Tibial nerve (tissue), 4 donors: ENCODE measurements around the gene OSER1. TPM values are rescaled to one million over a fixed set of nuclear protein-coding genes. Genes with fewer than 3 reads are reported as not detected.
A peak's percentile ranks its signal among the peaks of the same experiment; 100 is the strongest.

Source experiments
- DNase-seq, 2 donors: peaks; one replicate each; pipeline ENCODE4 v3.0.0-alpha.2; 2019; ENCODE audit warnings: low spot score in 2 of 2
- H3K27ac ChIP-seq, 4 donors: fragments of 200-600 bp; sonication (generic) in 3 of 4; one replicate each; pipeline ENCODE4 v1.5.1; 2017 to 2019; ENCODE audit warnings: mild to moderate bottlenecking in 1 of 4
- H3K27me3 ChIP-seq, 2 donors: fragments of 200-600 bp; sonication (generic) in 1 of 2; one replicate each; pipeline versions ENCODE4 v1.5.1 to v1.6.0; 2017 to 2019
- H3K36me3 ChIP-seq, 3 donors: fragments of 200-600 bp; sonication (generic); one replicate each; pipeline ENCODE4 v1.5.1; 2018 to 2019
- H3K4me1 ChIP-seq, 4 donors: fragments of 200-600 bp; sonication (generic) in 3 of 4; one replicate each; pipeline ENCODE4 v1.5.1; 2017 to 2019
- H3K4me3 ChIP-seq, 4 donors: fragments of 200-600 bp; sonication (generic) in 3 of 4; one replicate each; pipeline ENCODE4 v1.5.1; 2017 to 2019; ENCODE audit warnings: mild to moderate bottlenecking in 1 of 4, moderate library complexity in 1 of 4
- H3K9me3 ChIP-seq, 4 donors: fragments of 200-600 bp; sonication (generic) in 3 of 4; one replicate each; pipeline ENCODE4 v1.5.1; 2017 to 2019
- EP300 ChIP-seq, 2 donors: sonication (generic); formaldehyde crosslinking; IDR thresholded peaks; one replicate each; pipeline ENCODE4 v1.6.1; 2017; ENCODE audit warnings: antibody characterized with exemption in 2 of 2, mild to moderate bottlenecking in 1 of 2
- POLR2A ChIP-seq, 2 donors: fragments of 450-650 bp; IDR thresholded peaks; one replicate each; pipeline ENCODE4 v1.6.1; 2017; ENCODE audit warnings: antibody characterized with exemption in 2 of 2, mild to moderate bottlenecking in 2 of 2, moderate library complexity in 2 of 2
- WGBS, 2 donors: methylation state at CpG; one replicate each; pipeline ENCODE4 v1.1.5; 2018; 5-methylcytosine and 5-hydroxymethylcytosine counted together
- total RNA-seq, 4 donors: library from RNA; depleted of rRNA; stranded (reverse); fragments of >200 nt; gene quantifications; one replicate each; pipeline ENCODE4 v1.1.0, GENCODE V29; 2016
- TF ChIP-seq, protein P1 (sequence below), 5 experiments: fragments of 200-600 bp in 3 of 5; fragments of 450-650 bp in 2 of 5; sonication (generic) in 3 of 5; IDR thresholded peaks; one replicate each; pipeline ENCODE4 v1.5.1; 2016 to 2019; ENCODE audit warnings: antibody characterized with exemption in 5 of 5, mild to moderate bottlenecking in 3 of 5, moderate library complexity in 2 of 5

Gene OSER1
- total RNA-seq, 4 donors from 2014 or later = 31.2 to 47.9 (median 35.3) TPM

DNA sequence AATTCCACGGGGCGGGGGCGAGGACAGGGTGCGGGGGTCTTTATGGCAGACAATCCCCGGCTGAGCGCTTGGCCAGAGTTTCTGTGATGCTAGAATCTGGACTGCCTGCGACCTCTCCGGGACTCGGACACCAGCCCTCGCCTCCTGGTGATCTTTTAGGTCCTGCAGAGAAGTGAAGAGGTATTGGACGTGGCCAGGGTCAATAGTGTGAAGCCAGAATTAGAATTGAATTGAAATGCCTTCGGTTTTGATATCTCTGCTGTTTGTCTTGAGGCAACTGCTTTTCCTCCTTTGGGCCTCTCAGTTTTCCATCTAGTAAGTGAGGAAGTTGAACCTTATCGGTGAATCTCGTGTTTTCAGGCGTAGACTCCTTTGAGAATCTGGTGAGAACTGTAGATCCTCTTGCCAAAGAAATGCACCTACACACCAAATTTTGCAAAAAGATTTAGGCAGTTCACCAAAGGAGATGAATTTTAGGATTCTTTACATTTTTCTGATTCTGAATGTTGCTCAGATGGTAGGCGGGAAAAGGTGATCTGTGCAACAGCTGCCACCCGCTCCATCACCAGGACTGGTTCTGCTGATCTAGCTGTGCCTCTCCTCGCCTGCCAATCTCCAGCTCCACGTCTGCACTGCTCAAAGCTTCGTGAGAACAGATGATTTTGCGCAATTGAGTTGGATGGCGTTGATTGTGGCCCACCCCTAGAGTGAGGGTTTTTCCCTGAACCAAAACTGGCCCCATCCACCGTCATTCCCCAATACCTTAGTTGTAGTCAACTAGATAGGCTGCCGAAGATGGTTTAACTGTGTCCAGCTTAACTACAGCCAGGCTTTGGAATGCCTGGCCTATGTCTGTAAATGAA is 837 bp upstream of the OSER1 start:
- H3K27ac ChIP-seq = peak overlapping the region; percentile 92 to 99 (median 96)
- H3K4me1 ChIP-seq = peaks cover 0 to 59% (median 24%) of the 10 kb centered on the region in 4 donors
- H3K4me3 ChIP-seq = peak overlapping the region; percentile 41 to 97 (median 92)
- H3K9me3 ChIP-seq = no peaks in the 10 kb centered on the region
- TF ChIP-seq EP300 (IDR thresholded peaks at IDR 0.05) (peak in 1 of 2 donors; percentile 10), POLR2A (IDR thresholded peaks at IDR 0.05) (peak in 1 of 2 donors; percentile 87)
- TF ChIP-seq, protein P1, sequence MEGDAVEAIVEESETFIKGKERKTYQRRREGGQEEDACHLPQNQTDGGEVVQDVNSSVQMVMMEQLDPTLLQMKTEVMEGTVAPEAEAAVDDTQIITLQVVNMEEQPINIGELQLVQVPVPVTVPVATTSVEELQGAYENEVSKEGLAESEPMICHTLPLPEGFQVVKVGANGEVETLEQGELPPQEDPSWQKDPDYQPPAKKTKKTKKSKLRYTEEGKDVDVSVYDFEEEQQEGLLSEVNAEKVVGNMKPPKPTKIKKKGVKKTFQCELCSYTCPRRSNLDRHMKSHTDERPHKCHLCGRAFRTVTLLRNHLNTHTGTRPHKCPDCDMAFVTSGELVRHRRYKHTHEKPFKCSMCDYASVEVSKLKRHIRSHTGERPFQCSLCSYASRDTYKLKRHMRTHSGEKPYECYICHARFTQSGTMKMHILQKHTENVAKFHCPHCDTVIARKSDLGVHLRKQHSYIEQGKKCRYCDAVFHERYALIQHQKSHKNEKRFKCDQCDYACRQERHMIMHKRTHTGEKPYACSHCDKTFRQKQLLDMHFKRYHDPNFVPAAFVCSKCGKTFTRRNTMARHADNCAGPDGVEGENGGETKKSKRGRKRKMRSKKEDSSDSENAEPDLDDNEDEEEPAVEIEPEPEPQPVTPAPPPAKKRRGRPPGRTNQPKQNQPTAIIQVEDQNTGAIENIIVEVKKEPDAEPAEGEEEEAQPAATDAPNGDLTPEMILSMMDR (IDR thresholded peaks at IDR 0.05) = no peak
- H3K36me3 ChIP-seq = peaks cover 0 to 11% (median 0%) of the 10 kb centered on the region in 3 donors
- H3K27me3 ChIP-seq = no peaks in the 10 kb centered on the region
- DNase-seq = peak in 1 of 2 donors; percentile 20
- WGBS, 2 donors = 10 to 12% methylated on average over 24 of the region's 24 CpGs

DNA sequence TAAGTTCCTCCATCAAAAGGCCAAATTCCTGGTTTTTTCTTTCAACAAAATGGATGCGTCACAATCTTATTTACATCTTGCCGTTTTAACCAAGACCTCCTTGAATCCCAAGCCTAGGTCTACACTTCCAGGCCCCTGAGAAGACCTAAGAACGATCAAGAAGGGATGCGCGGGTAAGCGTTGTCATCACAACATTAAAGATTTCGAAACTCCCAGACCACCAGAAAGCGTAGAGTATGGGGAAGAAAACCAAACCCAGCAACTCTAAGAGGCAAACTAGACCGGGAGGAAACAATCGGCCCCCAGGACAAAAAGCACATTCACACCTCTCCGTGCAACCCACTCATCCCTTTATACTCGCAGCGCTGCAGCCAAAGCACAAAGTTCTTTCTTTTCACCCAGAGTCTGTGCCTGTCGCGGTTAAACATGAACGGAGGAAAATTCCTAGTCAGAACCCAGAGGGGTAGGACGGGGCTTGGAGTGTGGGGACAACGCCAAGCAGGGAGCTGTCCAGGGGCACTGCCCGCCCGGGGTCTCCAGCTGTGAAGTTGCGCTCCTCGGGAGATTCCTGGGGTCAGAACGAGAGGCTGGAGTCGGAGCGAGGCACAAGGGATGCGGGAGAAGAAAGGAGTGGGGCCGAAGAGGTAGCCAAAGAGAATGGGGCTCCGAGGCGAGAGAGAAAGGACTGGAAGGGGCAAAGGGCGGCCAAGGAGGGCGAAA is 725 bp downstream of the OSER1 start:
- Histone ChIP-seq H3K4me3 (peak overlapping the region; percentile 87 to 97 (median 92)), H3K27me3 (no peaks in the 10 kb centered on the region), H3K4me1 (peaks cover 0 to 58% (median 24%) of the 10 kb centered on the region in 4 donors), H3K36me3 (peaks cover under 1 to 19% (median 2%) of the 10 kb centered on the region in 3 donors), H3K9me3 (no peaks in the 10 kb centered on the region), H3K27ac (peak overlapping the region; percentile 91 to 99 (median 97))
- WGBS, 2 donors = 0% methylated on average over 31 of the region's 31 CpGs
- no peak for DNase-seq
- TF ChIP-seq, protein P1 (IDR thresholded peaks at IDR 0.05) = no peak
- no peak for TF ChIP-seq POLR2A (IDR thresholded peaks at IDR 0.05)
- no peak for TF ChIP-seq EP300 (IDR thresholded peaks at IDR 0.05)

DNA sequence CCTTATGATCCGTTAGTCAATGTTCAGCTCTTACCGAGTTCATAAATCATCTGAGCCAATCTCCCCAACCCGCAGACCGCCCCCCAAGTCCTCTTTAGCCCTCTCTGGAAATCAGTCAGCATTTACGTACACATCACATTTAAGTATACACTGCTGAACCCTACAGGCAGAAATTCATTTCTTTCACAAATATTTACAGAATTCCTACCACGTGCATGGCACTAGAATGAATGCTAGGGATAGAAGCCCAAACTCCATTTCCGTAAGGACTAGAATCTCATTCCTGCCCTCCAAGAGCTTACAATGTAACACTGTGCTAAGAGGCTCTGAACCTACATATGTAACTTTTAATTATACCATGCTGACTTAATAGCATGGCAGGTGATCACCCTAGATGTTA is 1.8 kb downstream of the OSER1 start:
- peaks cover 2 to 25% (median 3%) of the 10 kb centered on the region in 3 donors for H3K36me3 ChIP-seq
- H3K27me3 ChIP-seq = no peaks in the 10 kb centered on the region
- H3K4me1 ChIP-seq = peaks cover 0 to 66% (median 29%) of the 10 kb centered on the region in 4 donors
- peak overlapping the region in 2 of 4 donors; percentile 96 to 99 for H3K27ac ChIP-seq
- TF ChIP-seq, protein P1 (IDR thresholded peaks at IDR 0.05) = no peak
- TF ChIP-seq EP300 (IDR thresholded peaks at IDR 0.05) (no peak), POLR2A (IDR thresholded peaks at IDR 0.05) (no peak)
- DNase-seq = no peak
- peak overlapping the region; percentile 87 to 97 (median 92) for H3K4me3 ChIP-seq
- H3K9me3 ChIP-seq = no peaks in the 10 kb centered on the region
- 23 to 31% methylated on average over 7 of the region's 7 CpGs for WGBS, 2 donors

DNA sequence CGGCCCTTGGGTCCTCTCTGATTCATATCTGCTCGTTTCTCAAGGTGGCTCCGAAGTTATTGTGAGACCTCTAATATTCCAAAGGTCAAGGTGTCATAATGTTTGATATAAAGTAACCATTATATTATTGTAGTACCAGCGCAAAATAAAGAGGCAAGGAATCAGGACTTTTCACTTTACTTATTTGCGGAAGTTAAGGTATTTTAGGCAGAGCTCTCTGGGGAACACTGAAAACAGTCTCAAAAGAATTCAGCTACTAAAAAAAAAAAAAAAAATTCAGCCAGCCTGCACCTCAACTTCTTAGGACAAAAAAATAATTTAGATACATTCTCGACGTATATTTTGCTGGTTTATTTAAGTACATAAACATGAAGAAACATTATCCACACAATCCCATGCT is 2.4 kb downstream of the OSER1 start:
- H3K27ac ChIP-seq = peak overlapping the region in 2 of 4 donors; percentile 11 to 26
- TF ChIP-seq POLR2A (IDR thresholded peaks at IDR 0.05) = no peak
- TF ChIP-seq, protein P1 (IDR thresholded peaks at IDR 0.05) = no peak
- TF ChIP-seq EP300 (IDR thresholded peaks at IDR 0.05) = no peak
- no peak overlapping the region for H3K4me3 ChIP-seq
- H3K4me1 ChIP-seq = peaks cover 0 to 71% (median 30%) of the 10 kb centered on the region in 4 donors
- H3K9me3 ChIP-seq = no peaks in the 10 kb centered on the region
- no peaks in the 10 kb centered on the region for H3K27me3 ChIP-seq
- 35 to 43% methylated on average over 7 of the region's 7 CpGs for WGBS, 2 donors
- peaks cover 2 to 25% (median 3%) of the 10 kb centered on the region in 3 donors for H3K36me3 ChIP-seq
- no peak for DNase-seq
